ENCODE results near the gene LSG1. TPM values are rescaled to one million over a fixed set of nuclear protein-coding genes. Genes with fewer than 3 reads are reported as not detected.
A peak's percentile ranks its signal among the peaks of the same experiment; 100 is the strongest.

Gene LSG1
- total and polyA plus RNA-seq, 12 donors = 12.5 to 56.0 (median 23.1) TPM

- Histone ChIP-seq H3K4me1 (replicated peaks in 1 of 2) (no peaks in the 10 kb centered on the region), H3K9me3 (replicated peaks in 1 of 3) (no peaks in the 10 kb centered on the region), H3K27ac (no peak overlapping the region), H3K27me3 (no peaks in the 10 kb centered on the region), H3K4me3 (no peak overlapping the region), H3K36me3 (replicated peaks in 1 of 2) (no peaks in the 10 kb centered on the region)
- intact Hi-C loops (cut with DNase I) = no loop called here
- 44 to 61% (median 50%) methylated on average over 6 of the region's 6 CpGs for WGBS, 4 donors
- TF ChIP-seq POLR2A (IDR thresholded peaks at IDR 0.05) = no peak
- no peak for TF ChIP-seq CTCF (IDR thresholded peaks at IDR 0.05)
- DNase-seq = peak in 4 of 7 donors; percentile 16 to 57 (median 34)
These were observed 39.9 kb upstream of the LSG1 start for GRCh38 chr3:194711913-194712312.

- Histone ChIP-seq H3K4me3 (no peak overlapping the region), H3K9me3 (replicated peaks in 1 of 3) (no peaks in the 10 kb centered on the region), H3K4me1 (replicated peaks in 1 of 2) (no peaks in the 10 kb centered on the region), H3K27ac (no peak overlapping the region), H3K27me3 (no peaks in the 10 kb centered on the region), H3K36me3 (replicated peaks in 1 of 2) (no peaks in the 10 kb centered on the region)
- TF ChIP-seq POLR2A (IDR thresholded peaks at IDR 0.05) (no peak), CTCF (IDR thresholded peaks at IDR 0.05) (no peak)
- intact Hi-C loops (cut with DNase I) = no loop called here
- 86 to 93% (median 88%) methylated on average over 3 of the region's 3 CpGs for WGBS, 4 donors
- DNase-seq = no peak
These were observed 39.3 kb upstream of the LSG1 start for GRCh38 chr3:194711286-194711685.

GRCh38 chr3:194707147-194707540, 35.2 kb upstream of the LSG1 start:
- 87 to 98% (median 93%) methylated on average over 7 of the region's 7 CpGs for WGBS, 4 donors
- H3K4me1 ChIP-seq (replicated peaks in 1 of 2) = no peaks in the 10 kb centered on the region
- intact Hi-C loops (cut with DNase I) = no loop called here
- no peak overlapping the region for H3K27ac ChIP-seq
- TF ChIP-seq CTCF (IDR thresholded peaks at IDR 0.05) (no peak), POLR2A (IDR thresholded peaks at IDR 0.05) (no peak)
- H3K9me3 ChIP-seq (replicated peaks in 1 of 3) = no peaks in the 10 kb centered on the region
- DNase-seq = no peak
- H3K4me3 ChIP-seq = no peak overlapping the region
- H3K36me3 ChIP-seq (replicated peaks in 1 of 2) = no peaks in the 10 kb centered on the region
- no peaks in the 10 kb centered on the region for H3K27me3 ChIP-seq

GRCh38 chr3:194705761-194706160, 33.8 kb upstream of the LSG1 start:
- no peaks in the 10 kb centered on the region for H3K9me3 ChIP-seq (replicated peaks in 1 of 3)
- no peak overlapping the region for H3K4me3 ChIP-seq
- TF ChIP-seq CTCF (IDR thresholded peaks at IDR 0.05) (no peak), POLR2A (IDR thresholded peaks at IDR 0.05) (no peak)
- H3K36me3 ChIP-seq (replicated peaks in 1 of 2) = no peaks in the 10 kb centered on the region
- H3K27ac ChIP-seq = no peak overlapping the region
- H3K27me3 ChIP-seq = no peaks in the 10 kb centered on the region
- no peak for DNase-seq
- H3K4me1 ChIP-seq (replicated peaks in 1 of 2) = no peaks in the 10 kb centered on the region
- intact Hi-C loops (cut with DNase I) = no loop called here
- 74 to 86% (median 83%) methylated on average over 8 to 11 of the region's 11 CpGs for WGBS, 4 donors

Data from adrenal gland (tissue), 12 donors.